GM23338 (cell line): Measurements from ENCODE around the gene RNF40. TPM values are rescaled to one million over a fixed set of nuclear protein-coding genes. Genes with fewer than 3 reads are reported as not detected.

ENCODE experiments used
- ATAC-seq: fragments of 200-7000 bp; cut with Tn5 transposase; 3 replicates; pipeline ENCODE4 v1.9.1; 2020
- DNase-seq: peaks from one replicate; pipeline ENCODE4 v3.0.0-alpha.2; 2015; ENCODE audit warnings: low spot score
- H2AFZ ChIP-seq: fragments of 200-600 bp; sonication (generic); 2 replicates; pipeline ENCODE4 v1.8.0; 2016; ENCODE audit warnings: antibody characterized with exemption, mild to moderate bottlenecking, moderate library complexity
- H3F3A ChIP-seq: fragments of 200-600 bp; sonication (generic); replicated peaks from 2 replicates; pipeline ENCODE4 v1.8.0; 2017; ENCODE audit warnings: antibody characterized with exemption, mixed run types, low read depth
- H3K27ac ChIP-seq: fragments of 200-600 bp; sonication (generic); 2 replicates; pipeline ENCODE4 v1.6.1; 2016; ENCODE audit warnings: low read depth
- H3K27me3 ChIP-seq: fragments of 200-600 bp; sonication (generic); 2 replicates; pipeline ENCODE4 v1.8.0; 2016; ENCODE audit warnings: mild to moderate bottlenecking, mixed run types, moderate library complexity; ENCODE audit not compliant: insufficient read depth
- H3K36me3 ChIP-seq: fragments of 200-600 bp; sonication (generic); 2 replicates; pipeline ENCODE4 v1.8.0; 2016; ENCODE audit warnings: mild to moderate bottlenecking; ENCODE audit not compliant: insufficient read depth
- H3K4me1 ChIP-seq: fragments of 200-600 bp; sonication (generic); 2 replicates; pipeline ENCODE4 v1.8.0; 2016; ENCODE audit warnings: mild to moderate bottlenecking, moderate library complexity; ENCODE audit not compliant: insufficient read depth
- H3K4me2 ChIP-seq: fragments of 200-600 bp; sonication (generic); 2 replicates; pipeline ENCODE4 v1.7.1; 2017; ENCODE audit warnings: mixed run types
- H3K4me3 ChIP-seq: fragments of 200-600 bp; sonication (generic); 2 replicates; pipeline ENCODE4 v1.6.1; 2016; ENCODE audit warnings: mixed run types
- H3K79me2 ChIP-seq: fragments of 200-600 bp; sonication (generic); replicated peaks from 2 replicates; pipeline ENCODE4 v1.8.0; 2017; ENCODE audit warnings: mild to moderate bottlenecking; ENCODE audit not compliant: insufficient read depth
- H3K9me2 ChIP-seq: fragments of 200-600 bp; sonication (generic); 2 replicates; pipeline ENCODE4 v1.8.0; 2017; ENCODE audit not compliant: insufficient read depth
- H4K20me1 ChIP-seq: fragments of 200-600 bp; sonication (generic); replicated peaks from 2 replicates; pipeline ENCODE4 v1.8.0; 2017; ENCODE audit warnings: mild to moderate bottlenecking; ENCODE audit not compliant: insufficient read depth
- H3K27ac Mint-ChIP-seq: 2 replicates; pipeline ENCODE4 v1.8.0; 2020; ENCODE audit warnings: inconsistent platforms, mild to moderate bottlenecking, moderate library complexity, mixed read lengths
- H3K27me3 Mint-ChIP-seq: 3 replicates; pipeline ENCODE4 v1.8.0; 2022; ENCODE audit warnings: low read depth, mild to moderate bottlenecking, moderate library complexity, mixed read lengths, inconsistent platforms; ENCODE audit not compliant: insufficient read depth, poor library complexity
- H3K36me3 Mint-ChIP-seq: 3 replicates; pipeline ENCODE4 v1.8.0; 2021; ENCODE audit warnings: low read depth, mild to moderate bottlenecking, inconsistent platforms, moderate library complexity, mixed read lengths
- H3K4me1 Mint-ChIP-seq: 3 replicates; pipeline ENCODE4 v1.8.0; 2020; ENCODE audit warnings: mild to moderate bottlenecking, inconsistent platforms, mixed read lengths
- H3K4me3 Mint-ChIP-seq: 3 replicates; pipeline ENCODE4 v1.8.0; 2021; ENCODE audit warnings: moderate library complexity, mild to moderate bottlenecking, inconsistent platforms, mixed read lengths
- H3K9me3 Mint-ChIP-seq: 3 replicates; pipeline ENCODE4 v1.8.0; 2020; ENCODE audit warnings: moderate library complexity, mild to moderate bottlenecking, inconsistent platforms, mixed read lengths
- CREB1 ChIP-seq: fragments of 250-450 bp; sonication (Bioruptor Pico); IDR thresholded peaks from 2 replicates; pipeline ENCODE4 v1.5.0; 2020; ENCODE audit warnings: low read depth, mild to moderate bottlenecking, moderate library complexity
- EZH2 ChIP-seq: fragments of 200-600 bp; sonication (generic); IDR thresholded peaks from one replicate; pipeline ENCODE4 v1.8.0; 2017; ENCODE audit warnings: antibody characterized with exemption, mild to moderate bottlenecking, low read depth; ENCODE audit not compliant: unreplicated experiment
- EZH2phosphoT487 ChIP-seq: fragments of 200-600 bp; sonication (generic); IDR thresholded peaks from one replicate; pipeline ENCODE4 v1.8.1; 2018; ENCODE audit warnings: antibody characterized with exemption; ENCODE audit not compliant: unreplicated experiment
- JUNB ChIP-seq: IDR thresholded peaks from one replicate; pipeline ENCODE4 v1.6.1; 2016; ENCODE audit warnings: antibody characterized with exemption; ENCODE audit not compliant: unreplicated experiment
- NANOG ChIP-seq: IDR thresholded peaks from 2 replicates; pipeline ENCODE4 v1.6.1; 2016; ENCODE audit warnings: antibody characterized with exemption, borderline replicate concordance
- POLR2AphosphoS5 ChIP-seq: IDR thresholded peaks from 2 replicates; pipeline ENCODE4 v1.6.1; 2016; ENCODE audit warnings: antibody characterized with exemption, low read depth
- STAT1 ChIP-seq: IDR thresholded peaks from one replicate; pipeline ENCODE4 v1.6.1; 2016; ENCODE audit warnings: antibody characterized with exemption; ENCODE audit not compliant: unreplicated experiment
- ZNF114 ChIP-seq: fragments of 250-450 bp; sonication (Bioruptor Pico); IDR thresholded peaks from 2 replicates; pipeline ENCODE4 v1.5.0; 2020; ENCODE audit warnings: mild to moderate bottlenecking, moderate library complexity
- ZNF331 ChIP-seq: fragments of 250-450 bp; sonication (Bioruptor Pico); IDR thresholded peaks from 2 replicates; pipeline ENCODE4 v1.5.0; 2020; ENCODE audit warnings: low read depth, mild to moderate bottlenecking, moderate library complexity
- polyA plus RNA-seq: library from polyadenylated mRNA; unstranded; fragments of >200 nt; fragmentation: Nextera tagmentation; extraction: Ambion mirVana; gene quantifications from 2 replicates; pipeline ENCODE4 v1.2.1, GENCODE V29; 2016
- total RNA-seq: library from RNA; depleted of rRNA; stranded (reverse); fragments of >200 nt; shearing (Covaris generic); gene quantifications from 2 replicates; pipeline ENCODE4 v1.2.3, GENCODE V29; 2014
- TF ChIP-seq, protein P1 (sequence below), 2 experiments: fragments of 200-600 bp in 1 of 2; sonication (generic) in 1 of 2; conservative IDR thresholded peaks; 2 replicates each; pipeline versions ENCODE4 v1.5.1 to v1.6.1; 2016 to 2017; ENCODE audit warnings: antibody characterized with exemption in 2 of 2, low read depth in 2 of 2, mild to moderate bottlenecking in 2 of 2, moderate library complexity in 1 of 2
- TF ChIP-seq, protein P2 (sequence below): IDR thresholded peaks from one replicate; pipeline ENCODE4 v1.6.1; 2018; ENCODE audit warnings: antibody characterized with exemption; ENCODE audit not compliant: unreplicated experiment
- TF ChIP-seq, protein P3 (sequence below): fragments of 250-450 bp; sonication (Bioruptor Pico); IDR thresholded peaks from 2 replicates; pipeline ENCODE4 v1.5.0; 2020; ENCODE audit warnings: mild to moderate bottlenecking, moderate library complexity
- TF ChIP-seq, protein P4 (sequence below): IDR thresholded peaks from 2 replicates; pipeline ENCODE4 v1.6.1; 2016; ENCODE audit warnings: antibody characterized with exemption

RNF40 gene
- total and polyA plus RNA-seq, 2 experiments from 2014 or later, result 36.0 to 78.5 TPM

DNA sequence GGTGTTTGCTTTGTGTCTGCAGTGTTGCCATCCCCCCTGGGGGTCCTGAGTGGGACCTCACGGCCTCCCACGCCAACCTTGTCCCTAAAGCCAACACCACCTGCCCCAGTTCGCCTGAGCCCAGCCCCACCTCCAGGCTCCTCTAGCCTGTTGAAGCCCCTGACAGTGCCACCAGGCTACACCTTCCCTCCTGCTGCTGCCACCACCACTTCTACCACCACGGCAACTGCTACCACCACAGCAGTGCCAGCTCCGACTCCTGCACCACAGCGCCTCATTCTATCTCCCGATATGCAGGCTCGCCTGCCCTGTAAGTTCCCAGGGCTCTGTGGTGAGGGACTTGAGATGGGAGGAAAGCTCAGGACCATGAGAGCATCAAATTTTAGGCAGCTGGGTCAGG is 41.0 kb upstream of the RNF40 start:
- no peak overlapping the region for H3K4me3 Mint-ChIP-seq
- peaks cover 93% of the 10 kb centered on the region for H3K36me3 Mint-ChIP-seq
- H3K9me3 Mint-ChIP-seq, result no peaks in the 10 kb centered on the region
- no peak overlapping the region for H3K27ac Mint-ChIP-seq
- Histone ChIP-seq H3K4me1 (no peaks in the 10 kb centered on the region), H2AFZ (no peak overlapping the region), H4K20me1 (peaks cover 27% of the 10 kb centered on the region), H3K4me3 (no peak overlapping the region), H3K27ac (no peak overlapping the region), H3K27me3 (no peaks in the 10 kb centered on the region), H3K4me2 (no peak overlapping the region), H3K9me2 (no peaks in the 10 kb centered on the region), H3K79me2 (peaks cover 10% of the 10 kb centered on the region), H3F3A (no peaks in the 10 kb centered on the region), H3K36me3 (peaks cover 57% of the 10 kb centered on the region)
- no peak for DNase-seq
- no peak for TF ChIP-seq NANOG
- TF ChIP-seq ZNF114 (CRISPR knock-in tag), result no peak
- no peak for TF ChIP-seq EZH2phosphoT487
- TF ChIP-seq, protein P1, sequence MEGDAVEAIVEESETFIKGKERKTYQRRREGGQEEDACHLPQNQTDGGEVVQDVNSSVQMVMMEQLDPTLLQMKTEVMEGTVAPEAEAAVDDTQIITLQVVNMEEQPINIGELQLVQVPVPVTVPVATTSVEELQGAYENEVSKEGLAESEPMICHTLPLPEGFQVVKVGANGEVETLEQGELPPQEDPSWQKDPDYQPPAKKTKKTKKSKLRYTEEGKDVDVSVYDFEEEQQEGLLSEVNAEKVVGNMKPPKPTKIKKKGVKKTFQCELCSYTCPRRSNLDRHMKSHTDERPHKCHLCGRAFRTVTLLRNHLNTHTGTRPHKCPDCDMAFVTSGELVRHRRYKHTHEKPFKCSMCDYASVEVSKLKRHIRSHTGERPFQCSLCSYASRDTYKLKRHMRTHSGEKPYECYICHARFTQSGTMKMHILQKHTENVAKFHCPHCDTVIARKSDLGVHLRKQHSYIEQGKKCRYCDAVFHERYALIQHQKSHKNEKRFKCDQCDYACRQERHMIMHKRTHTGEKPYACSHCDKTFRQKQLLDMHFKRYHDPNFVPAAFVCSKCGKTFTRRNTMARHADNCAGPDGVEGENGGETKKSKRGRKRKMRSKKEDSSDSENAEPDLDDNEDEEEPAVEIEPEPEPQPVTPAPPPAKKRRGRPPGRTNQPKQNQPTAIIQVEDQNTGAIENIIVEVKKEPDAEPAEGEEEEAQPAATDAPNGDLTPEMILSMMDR (conservative IDR thresholded peaks at IDR 0.05; ENCODE audit: low read depth in 2 of 2), result no peak
- TF ChIP-seq, protein P2, sequence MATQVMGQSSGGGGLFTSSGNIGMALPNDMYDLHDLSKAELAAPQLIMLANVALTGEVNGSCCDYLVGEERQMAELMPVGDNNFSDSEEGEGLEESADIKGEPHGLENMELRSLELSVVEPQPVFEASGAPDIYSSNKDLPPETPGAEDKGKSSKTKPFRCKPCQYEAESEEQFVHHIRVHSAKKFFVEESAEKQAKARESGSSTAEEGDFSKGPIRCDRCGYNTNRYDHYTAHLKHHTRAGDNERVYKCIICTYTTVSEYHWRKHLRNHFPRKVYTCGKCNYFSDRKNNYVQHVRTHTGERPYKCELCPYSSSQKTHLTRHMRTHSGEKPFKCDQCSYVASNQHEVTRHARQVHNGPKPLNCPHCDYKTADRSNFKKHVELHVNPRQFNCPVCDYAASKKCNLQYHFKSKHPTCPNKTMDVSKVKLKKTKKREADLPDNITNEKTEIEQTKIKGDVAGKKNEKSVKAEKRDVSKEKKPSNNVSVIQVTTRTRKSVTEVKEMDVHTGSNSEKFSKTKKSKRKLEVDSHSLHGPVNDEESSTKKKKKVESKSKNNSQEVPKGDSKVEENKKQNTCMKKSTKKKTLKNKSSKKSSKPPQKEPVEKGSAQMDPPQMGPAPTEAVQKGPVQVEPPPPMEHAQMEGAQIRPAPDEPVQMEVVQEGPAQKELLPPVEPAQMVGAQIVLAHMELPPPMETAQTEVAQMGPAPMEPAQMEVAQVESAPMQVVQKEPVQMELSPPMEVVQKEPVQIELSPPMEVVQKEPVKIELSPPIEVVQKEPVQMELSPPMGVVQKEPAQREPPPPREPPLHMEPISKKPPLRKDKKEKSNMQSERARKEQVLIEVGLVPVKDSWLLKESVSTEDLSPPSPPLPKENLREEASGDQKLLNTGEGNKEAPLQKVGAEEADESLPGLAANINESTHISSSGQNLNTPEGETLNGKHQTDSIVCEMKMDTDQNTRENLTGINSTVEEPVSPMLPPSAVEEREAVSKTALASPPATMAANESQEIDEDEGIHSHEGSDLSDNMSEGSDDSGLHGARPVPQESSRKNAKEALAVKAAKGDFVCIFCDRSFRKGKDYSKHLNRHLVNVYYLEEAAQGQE, result no peak
- TF ChIP-seq, protein P3, sequence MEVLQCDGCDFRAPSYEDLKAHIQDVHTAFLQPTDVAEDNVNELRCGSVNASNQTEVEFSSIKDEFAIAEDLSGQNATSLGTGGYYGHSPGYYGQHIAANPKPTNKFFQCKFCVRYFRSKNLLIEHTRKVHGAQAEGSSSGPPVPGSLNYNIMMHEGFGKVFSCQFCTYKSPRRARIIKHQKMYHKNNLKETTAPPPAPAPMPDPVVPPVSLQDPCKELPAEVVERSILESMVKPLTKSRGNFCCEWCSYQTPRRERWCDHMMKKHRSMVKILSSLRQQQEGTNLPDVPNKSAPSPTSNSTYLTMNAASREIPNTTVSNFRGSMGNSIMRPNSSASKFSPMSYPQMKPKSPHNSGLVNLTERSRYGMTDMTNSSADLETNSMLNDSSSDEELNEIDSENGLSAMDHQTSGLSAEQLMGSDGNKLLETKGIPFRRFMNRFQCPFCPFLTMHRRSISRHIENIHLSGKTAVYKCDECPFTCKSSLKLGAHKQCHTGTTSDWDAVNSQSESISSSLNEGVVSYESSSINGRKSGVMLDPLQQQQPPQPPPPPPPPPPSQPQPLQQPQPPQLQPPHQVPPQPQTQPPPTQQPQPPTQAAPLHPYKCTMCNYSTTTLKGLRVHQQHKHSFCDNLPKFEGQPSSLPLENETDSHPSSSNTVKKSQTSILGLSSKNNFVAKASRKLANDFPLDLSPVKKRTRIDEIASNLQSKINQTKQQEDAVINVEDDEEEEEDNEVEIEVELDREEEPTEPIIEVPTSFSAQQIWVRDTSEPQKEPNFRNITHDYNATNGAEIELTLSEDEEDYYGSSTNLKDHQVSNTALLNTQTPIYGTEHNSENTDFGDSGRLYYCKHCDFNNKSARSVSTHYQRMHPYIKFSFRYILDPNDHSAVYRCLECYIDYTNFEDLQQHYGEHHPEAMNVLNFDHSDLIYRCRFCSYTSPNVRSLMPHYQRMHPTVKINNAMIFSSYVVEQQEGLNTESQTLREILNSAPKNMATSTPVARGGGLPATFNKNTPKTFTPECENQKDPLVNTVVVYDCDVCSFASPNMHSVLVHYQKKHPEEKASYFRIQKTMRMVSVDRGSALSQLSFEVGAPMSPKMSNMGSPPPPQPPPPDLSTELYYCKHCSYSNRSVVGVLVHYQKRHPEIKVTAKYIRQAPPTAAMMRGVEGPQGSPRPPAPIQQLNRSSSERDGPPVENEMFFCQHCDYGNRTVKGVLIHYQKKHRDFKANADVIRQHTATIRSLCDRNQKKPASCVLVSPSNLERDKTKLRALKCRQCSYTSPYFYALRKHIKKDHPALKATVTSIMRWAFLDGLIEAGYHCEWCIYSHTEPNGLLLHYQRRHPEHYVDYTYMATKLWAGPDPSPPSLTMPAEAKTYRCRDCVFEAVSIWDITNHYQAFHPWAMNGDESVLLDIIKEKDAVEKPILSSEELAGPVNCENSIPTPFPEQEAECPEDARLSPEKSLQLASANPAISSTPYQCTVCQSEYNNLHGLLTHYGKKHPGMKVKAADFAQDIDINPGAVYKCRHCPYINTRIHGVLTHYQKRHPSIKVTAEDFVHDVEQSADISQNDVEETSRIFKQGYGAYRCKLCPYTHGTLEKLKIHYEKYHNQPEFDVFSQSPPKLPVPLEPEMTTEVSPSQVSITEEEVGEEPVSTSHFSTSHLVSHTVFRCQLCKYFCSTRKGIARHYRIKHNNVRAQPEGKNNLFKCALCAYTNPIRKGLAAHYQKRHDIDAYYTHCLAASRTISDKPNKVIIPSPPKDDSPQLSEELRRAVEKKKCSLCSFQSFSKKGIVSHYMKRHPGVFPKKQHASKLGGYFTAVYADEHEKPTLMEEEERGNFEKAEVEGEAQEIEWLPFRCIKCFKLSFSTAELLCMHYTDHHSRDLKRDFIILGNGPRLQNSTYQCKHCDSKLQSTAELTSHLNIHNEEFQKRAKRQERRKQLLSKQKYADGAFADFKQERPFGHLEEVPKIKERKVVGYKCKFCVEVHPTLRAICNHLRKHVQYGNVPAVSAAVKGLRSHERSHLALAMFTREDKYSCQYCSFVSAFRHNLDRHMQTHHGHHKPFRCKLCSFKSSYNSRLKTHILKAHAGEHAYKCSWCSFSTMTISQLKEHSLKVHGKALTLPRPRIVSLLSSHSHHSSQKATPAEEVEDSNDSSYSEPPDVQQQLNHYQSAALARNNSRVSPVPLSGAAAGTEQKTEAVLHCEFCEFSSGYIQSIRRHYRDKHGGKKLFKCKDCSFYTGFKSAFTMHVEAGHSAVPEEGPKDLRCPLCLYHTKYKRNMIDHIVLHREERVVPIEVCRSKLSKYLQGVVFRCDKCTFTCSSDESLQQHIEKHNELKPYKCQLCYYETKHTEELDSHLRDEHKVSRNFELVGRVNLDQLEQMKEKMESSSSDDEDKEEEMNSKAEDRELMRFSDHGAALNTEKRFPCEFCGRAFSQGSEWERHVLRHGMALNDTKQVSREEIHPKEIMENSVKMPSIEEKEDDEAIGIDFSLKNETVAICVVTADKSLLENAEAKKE (CRISPR knock-in tag), result no peak
- no peak for TF ChIP-seq POLR2AphosphoS5
- TF ChIP-seq JUNB, result no peak
- TF ChIP-seq, protein P4, sequence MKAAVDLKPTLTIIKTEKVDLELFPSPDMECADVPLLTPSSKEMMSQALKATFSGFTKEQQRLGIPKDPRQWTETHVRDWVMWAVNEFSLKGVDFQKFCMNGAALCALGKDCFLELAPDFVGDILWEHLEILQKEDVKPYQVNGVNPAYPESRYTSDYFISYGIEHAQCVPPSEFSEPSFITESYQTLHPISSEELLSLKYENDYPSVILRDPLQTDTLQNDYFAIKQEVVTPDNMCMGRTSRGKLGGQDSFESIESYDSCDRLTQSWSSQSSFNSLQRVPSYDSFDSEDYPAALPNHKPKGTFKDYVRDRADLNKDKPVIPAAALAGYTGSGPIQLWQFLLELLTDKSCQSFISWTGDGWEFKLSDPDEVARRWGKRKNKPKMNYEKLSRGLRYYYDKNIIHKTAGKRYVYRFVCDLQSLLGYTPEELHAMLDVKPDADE, result no peak
- no peak for TF ChIP-seq CREB1 (CRISPR knock-in tag)
- no peak for TF ChIP-seq ZNF331
- TF ChIP-seq STAT1, result no peak
- TF ChIP-seq EZH2, result no peak
- no peaks in the 10 kb centered on the region for H3K4me1 Mint-ChIP-seq
- H3K27me3 Mint-ChIP-seq, result peaks cover 8% of the 10 kb centered on the region
- no peak for ATAC-seq
